NCI-H2081 (cell line): Measurements from ENCODE around the gene MAP3K5.
A peak's percentile ranks its signal among the peaks of the same experiment; 100 is the strongest.

ENCODE experiments used
- DNase-seq, 2 experiments: peaks; one replicate each; lab custom pipeline; 2025; lab: John Stamatoyannopoulos, UW

MAP3K5 gene

GRCh38 chr6:136539967-136540652, 252.2 kb downstream of the MAP3K5 start:
- no peak for DNase-seq

- no peak for DNase-seq
Measured at GRCh38 chr6:136538836-136539235, 253.4 kb downstream of the MAP3K5 start.

- DNase-seq = no peak
Measured at GRCh38 chr6:136535880-136536650, 256.2 kb downstream of the MAP3K5 start.

GRCh38 chr6:136535017-136535765, 257.1 kb downstream of the MAP3K5 start:
- no peak for DNase-seq

GRCh38 chr6:136534268-136534667, 258.0 kb downstream of the MAP3K5 start:
- DNase-seq = no peak

GRCh38 chr6:136533487-136533886, 258.8 kb downstream of the MAP3K5 start:
- DNase-seq = no peak

- no peak for DNase-seq
Measured at GRCh38 chr6:136532030-136532429, 260.2 kb downstream of the MAP3K5 start.

GRCh38 chr6:136529710-136530109, 262.6 kb downstream of the MAP3K5 start:
- DNase-seq = no peak

- DNase-seq = no peak
Measured at GRCh38 chr6:136528477-136528876, 263.8 kb downstream of the MAP3K5 start.

- no peak for DNase-seq
Measured at GRCh38 chr6:136527831-136528230, 264.4 kb downstream of the MAP3K5 start.

GRCh38 chr6:136526937-136527336, 265.3 kb downstream of the MAP3K5 start:
- no peak for DNase-seq

- DNase-seq = peak; percentile 51 to 69
Measured at GRCh38 chr6:136526196-136526930, 265.9 kb downstream of the MAP3K5 start.

- peak in 1 of 2 experiments; percentile 63 for DNase-seq
Measured at GRCh38 chr6:136525586-136526195, 266.6 kb downstream of the MAP3K5 start.

- peak; percentile 3 to 44 for DNase-seq
Measured at GRCh38 chr6:136524936-136525413, 267.3 kb downstream of the MAP3K5 start.

GRCh38 chr6:136524339-136524935, 267.8 kb downstream of the MAP3K5 start:
- peak in 1 of 2 experiments; percentile 34 for DNase-seq

- no peak for DNase-seq
Measured at GRCh38 chr6:136523196-136523595, 269.1 kb downstream of the MAP3K5 start.

GRCh38 chr6:136522636-136523035, 269.6 kb downstream of the MAP3K5 start:
- DNase-seq = no peak

- no peak for DNase-seq
Measured at GRCh38 chr6:136521911-136522310, 270.4 kb downstream of the MAP3K5 start.

- DNase-seq = no peak
Measured at GRCh38 chr6:136521427-136521826, 270.9 kb downstream of the MAP3K5 start.

GRCh38 chr6:136520517-136520916, 271.8 kb downstream of the MAP3K5 start:
- DNase-seq = no peak

- DNase-seq = no peak
Measured at GRCh38 chr6:136517582-136517981, 274.7 kb downstream of the MAP3K5 start.
